ENCODE data around the gene MICAL3. TPM values are rescaled to one million over a fixed set of nuclear protein-coding genes. Genes with fewer than 3 reads are reported as not detected.

MICAL3 gene
- total RNA-seq, 1 donor from 2014 or later, result 31.2 TPM

DNA sequence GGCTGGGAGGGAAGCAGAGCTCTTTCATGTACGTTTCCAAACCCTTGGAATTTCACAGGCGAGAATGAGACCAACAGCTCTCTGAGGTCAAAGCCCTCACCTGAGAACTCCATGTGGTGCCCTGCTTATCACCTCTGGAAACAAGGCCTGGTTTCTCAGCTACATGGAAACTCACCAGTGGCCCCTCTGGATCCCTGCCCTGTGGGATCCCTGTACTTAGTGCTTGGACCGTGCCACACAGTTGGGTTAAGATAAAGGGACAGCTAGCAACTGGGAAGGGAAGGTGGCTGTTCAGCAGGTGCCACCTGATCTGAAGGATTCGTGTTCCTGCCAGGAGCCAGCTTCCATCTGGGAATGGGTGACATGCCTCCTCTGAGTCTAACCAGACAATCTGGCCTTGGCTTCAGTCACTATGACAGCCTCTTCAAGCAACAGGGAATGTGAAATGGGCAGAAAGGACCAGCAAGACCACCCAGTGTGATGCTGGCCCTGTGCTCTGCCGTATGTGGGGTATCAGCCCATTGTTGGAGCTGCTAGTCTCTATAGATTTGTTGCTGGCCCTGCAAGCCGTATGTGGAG lies 195.8 kb downstream of the MICAL3 start:
- no peaks in the 10 kb centered on the region for H3K36me3 ChIP-seq
- no peak overlapping the region for H3K4me3 ChIP-seq
- peaks cover 3% of the 10 kb centered on the region for H3K4me1 ChIP-seq
- no peak for ATAC-seq
- no peaks in the 10 kb centered on the region for H3K27me3 ChIP-seq
- TF ChIP-seq, protein P1, sequence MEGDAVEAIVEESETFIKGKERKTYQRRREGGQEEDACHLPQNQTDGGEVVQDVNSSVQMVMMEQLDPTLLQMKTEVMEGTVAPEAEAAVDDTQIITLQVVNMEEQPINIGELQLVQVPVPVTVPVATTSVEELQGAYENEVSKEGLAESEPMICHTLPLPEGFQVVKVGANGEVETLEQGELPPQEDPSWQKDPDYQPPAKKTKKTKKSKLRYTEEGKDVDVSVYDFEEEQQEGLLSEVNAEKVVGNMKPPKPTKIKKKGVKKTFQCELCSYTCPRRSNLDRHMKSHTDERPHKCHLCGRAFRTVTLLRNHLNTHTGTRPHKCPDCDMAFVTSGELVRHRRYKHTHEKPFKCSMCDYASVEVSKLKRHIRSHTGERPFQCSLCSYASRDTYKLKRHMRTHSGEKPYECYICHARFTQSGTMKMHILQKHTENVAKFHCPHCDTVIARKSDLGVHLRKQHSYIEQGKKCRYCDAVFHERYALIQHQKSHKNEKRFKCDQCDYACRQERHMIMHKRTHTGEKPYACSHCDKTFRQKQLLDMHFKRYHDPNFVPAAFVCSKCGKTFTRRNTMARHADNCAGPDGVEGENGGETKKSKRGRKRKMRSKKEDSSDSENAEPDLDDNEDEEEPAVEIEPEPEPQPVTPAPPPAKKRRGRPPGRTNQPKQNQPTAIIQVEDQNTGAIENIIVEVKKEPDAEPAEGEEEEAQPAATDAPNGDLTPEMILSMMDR (IDR thresholded peaks at IDR 0.05), result no peak
- intact Hi-C loops (cut with DNase I), result loop anchor here (5.0 kb wide), 1 partner anchor 249 kb away; the partner anchor contains the start of gene PEX26
- no peaks in the 10 kb centered on the region for H3K9me3 ChIP-seq
- H3K27ac ChIP-seq, result no peak overlapping the region
- DNase-seq, result no peak

DNA sequence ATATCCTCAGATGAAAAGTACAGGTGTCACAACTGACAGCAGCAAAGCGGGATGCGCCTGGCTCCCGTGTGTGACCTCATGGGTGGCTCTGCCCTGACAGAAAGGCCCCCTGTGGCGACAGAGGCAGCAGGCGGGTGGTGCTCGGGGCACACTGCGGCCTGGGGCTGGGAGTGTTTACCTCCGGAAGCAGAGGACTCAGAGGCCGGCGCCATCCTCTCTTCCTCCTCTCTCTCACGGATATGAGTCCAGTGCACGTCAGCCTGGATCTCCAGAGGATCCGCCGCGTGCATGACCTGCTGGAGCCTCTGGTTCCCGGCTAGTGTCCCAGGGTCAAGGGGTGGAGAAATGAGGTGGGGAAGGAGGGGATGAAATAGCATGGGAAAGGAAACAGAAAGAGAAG lies 196.9 kb downstream of the MICAL3 start:
- DNase-seq (no peak), ATAC-seq (no peak)
- Histone ChIP-seq H3K27me3 (no peaks in the 10 kb centered on the region), H3K36me3 (no peaks in the 10 kb centered on the region), H3K27ac (no peak overlapping the region), H3K4me3 (no peak overlapping the region), H3K9me3 (no peaks in the 10 kb centered on the region), H3K4me1 (peaks cover 3% of the 10 kb centered on the region)
- TF ChIP-seq, protein P1 (IDR thresholded peaks at IDR 0.05), result no peak
- intact Hi-C loops (cut with DNase I), result loop anchor here (5.0 kb wide), 1 partner anchor 250 kb away; the partner anchor contains the start of gene PEX26

GRCh38 chr22:17825876-17826550 lies 198.3 kb downstream of the MICAL3 start:
- TF ChIP-seq, protein P1 (IDR thresholded peaks at IDR 0.05), result no peak
- Histone ChIP-seq H3K9me3 (no peaks in the 10 kb centered on the region), H3K27me3 (no peaks in the 10 kb centered on the region), H3K4me3 (no peak overlapping the region), H3K4me1 (peaks cover 3% of the 10 kb centered on the region), H3K27ac (no peak overlapping the region), H3K36me3 (peaks cover 4% of the 10 kb centered on the region)
- intact Hi-C loops (cut with DNase I), result loop anchor here (5.0 kb wide), 1 partner anchor 251 kb away; the partner anchor contains the start of gene PEX26
- DNase-seq (no peak), ATAC-seq (no peak)

GRCh38 chr22:17824457-17824856 lies 199.9 kb downstream of the MICAL3 start:
- Histone ChIP-seq H3K4me1 (no peaks in the 10 kb centered on the region), H3K27me3 (no peaks in the 10 kb centered on the region), H3K36me3 (peaks cover 5% of the 10 kb centered on the region), H3K9me3 (no peaks in the 10 kb centered on the region), H3K4me3 (no peak overlapping the region), H3K27ac (no peak overlapping the region)
- intact Hi-C loops (cut with DNase I), result no loop called here
- ATAC-seq (no peak), DNase-seq (no peak)
- TF ChIP-seq, protein P1 (IDR thresholded peaks at IDR 0.05), result no peak

GRCh38 chr22:17823964-17824363 lies 200.4 kb downstream of the MICAL3 start:
- Histone ChIP-seq H3K27me3 (no peaks in the 10 kb centered on the region), H3K4me1 (no peaks in the 10 kb centered on the region), H3K36me3 (peaks cover 10% of the 10 kb centered on the region), H3K4me3 (no peak overlapping the region), H3K9me3 (no peaks in the 10 kb centered on the region), H3K27ac (no peak overlapping the region)
- TF ChIP-seq, protein P1 (IDR thresholded peaks at IDR 0.05), result no peak
- ATAC-seq (no peak), DNase-seq (no peak)
- intact Hi-C loops (cut with DNase I), result no loop called here

Data from upper lobe of right lung (tissue), 1 donor.